ENCODE measurements around the gene ZSWIM9.

GRCh38 chr19:48182434-48182833 lies 12.0 kb downstream of the ZSWIM9 start:
- TF ChIP-seq CTCF (IDR thresholded peaks at IDR 0.05), result no peak
- no peak for TF ChIP-seq POLR2A (IDR thresholded peaks at IDR 0.05)

All from breast epithelium (tissue), 3 donors.